Measurements from ENCODE around the gene C5orf58.

DNA sequence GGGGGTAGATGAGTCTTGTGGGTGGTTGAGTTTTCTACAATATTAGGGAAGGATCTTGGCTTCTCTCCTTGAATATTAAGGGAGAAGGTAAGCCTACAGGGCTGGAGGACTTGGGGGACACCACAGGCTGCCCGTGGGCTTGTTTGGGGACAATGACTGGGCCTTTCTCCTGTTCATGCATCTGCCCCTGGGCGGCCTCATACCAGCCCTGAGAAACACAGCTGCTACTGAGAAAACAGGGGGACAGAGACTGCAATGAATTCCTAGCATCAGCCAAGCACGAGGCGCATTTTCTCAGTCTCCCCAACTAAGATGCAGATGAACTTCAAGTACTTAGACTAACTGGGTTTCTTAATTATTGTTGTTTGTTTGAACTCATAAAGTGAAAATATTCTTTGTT lies 24.6 kb downstream of the C5orf58 start:
- no peak for TF ChIP-seq SUZ12 (IDR thresholded peaks at IDR 0.05; ENCODE audit: extremely low read depth, insufficient read depth, insufficient read length)
- no peak for TF ChIP-seq ZNF274 (IDR thresholded peaks at IDR 0.05; ENCODE audit: low read depth, low read length)
